Muscle of leg (tissue), 16 donors: ENCODE measurements around the gene AIF1. TPM values are rescaled to one million over a fixed set of nuclear protein-coding genes. Genes with fewer than 3 reads are reported as not detected.
A peak's percentile ranks its signal among the peaks of the same experiment; 100 is the strongest.

ENCODE experiments used
- DNase-seq: peaks from one replicate; pipeline ENCODE4 v3.0.0; 2013
- H3K27ac ChIP-seq: one replicate; pipeline ENCODE4 v1.5.1; 2013; ENCODE audit warnings: mild to moderate bottlenecking, low read length, control low read depth
- H3K27me3 ChIP-seq: one replicate; pipeline ENCODE4 v1.6.1; 2013; ENCODE audit warnings: low read length; ENCODE audit not compliant: control insufficient read depth, insufficient read depth
- H3K36me3 ChIP-seq: one replicate; pipeline ENCODE4 v1.6.1; 2013; ENCODE audit warnings: low read length; ENCODE audit not compliant: control insufficient read depth, insufficient read depth
- H3K4me1 ChIP-seq: one replicate; pipeline ENCODE4 v1.6.1; 2013; ENCODE audit warnings: low read length; ENCODE audit not compliant: control insufficient read depth, insufficient read depth
- H3K4me3 ChIP-seq: one replicate; pipeline ENCODE4 v1.5.1; 2013; ENCODE audit warnings: low read length, control low read depth
- H3K9me3 ChIP-seq: replicated peaks from 2 replicates; pipeline ENCODE4 v1.6.1; 2013; ENCODE audit warnings: low read depth, low read length; ENCODE audit not compliant: control insufficient read depth
- WGBS: methylation state at CpG from one replicate; pipeline ENCODE4 v1.1.5; 2013; ENCODE audit warnings: missing lambda C conversion rate; ENCODE audit not compliant: insufficient coverage; 5-methylcytosine and 5-hydroxymethylcytosine counted together
- long read RNA-seq, 11 donors: transcript quantifications; one replicate each; lab custom pipeline, GENCODE V29; 2026
- polyA plus RNA-seq, 8 donors: library from polyadenylated mRNA; unstranded; fragments of 120-200 nt; gene quantifications; one replicate each; pipeline versions ENCODE4 v1.2.1 to v1.2.3, GENCODE V29; 2013; ENCODE audit warnings: inconsistent platforms in 1 of 8, low replicate concordance in 1 of 8; ENCODE audit not compliant: insufficient read length in 8 of 8, insufficient read depth in 1 of 8
- total RNA-seq: library from RNA; stranded (reverse); fragments of 120-200 nt; gene quantifications from one replicate; pipeline ENCODE4 v1.2.4, GENCODE V29; 2013

Gene AIF1
- total RNA-seq (29.2 TPM), polyA plus RNA-seq (10 to 100 TPM; 18.7 to 29.5 (median 21.1) TPM)
- long read RNA-seq, donor 1, transcript AIF1-203 (6 exons, 711 nt), result major isoform, 7 of 12 reads
- long read RNA-seq, donor 1, partial matches to known transcripts, result 0 of 12 reads
- long read RNA-seq, donor 1, other reads (novel, unspliced or antisense), result 0 of 12 reads
- long read RNA-seq, donor 2, partial matches to known transcripts, result 0 of 4 reads
- long read RNA-seq, donor 2, other reads (novel, unspliced or antisense), result 0 of 4 reads
- long read RNA-seq, donor 3, transcript AIF1-203 (6 exons, 711 nt), result major isoform, 15 of 17 reads
- long read RNA-seq, donor 3, partial matches to known transcripts, result 0 of 17 reads
- long read RNA-seq, donor 3, other reads (novel, unspliced or antisense), result 0 of 17 reads
- long read RNA-seq, donor 4, transcript AIF1-201 (6 exons, 607 nt), result minor isoform, 5 of 23 reads
- long read RNA-seq, donor 4, transcript AIF1-203 (6 exons, 711 nt), result major isoform, 11 of 23 reads
- long read RNA-seq, donor 4, partial matches to known transcripts, result 5 of 23 reads
- long read RNA-seq, donor 4, other reads (novel, unspliced or antisense), result 0 of 23 reads
- long read RNA-seq, donor 5, transcript AIF1-203 (6 exons, 711 nt), result major isoform, 25 of 67 reads
- long read RNA-seq, donor 5, transcript AIF1-201 (6 exons, 607 nt), result minor isoform, 5 of 67 reads
- long read RNA-seq, donor 5, partial matches to known transcripts, result 33 of 67 reads
- long read RNA-seq, donor 5, other reads (novel, unspliced or antisense), result 0 of 67 reads
- long read RNA-seq, donor 6, transcript AIF1-201 (6 exons, 607 nt), result minor isoform, 5 of 53 reads
- long read RNA-seq, donor 6, transcript AIF1-203 (6 exons, 711 nt), result major isoform, 22 of 53 reads
- long read RNA-seq, donor 6, partial matches to known transcripts, result 23 of 53 reads
- long read RNA-seq, donor 6, other reads (novel, unspliced or antisense), result 0 of 53 reads
- long read RNA-seq, donor 7, transcript AIF1-203 (6 exons, 711 nt), result major isoform, 12 of 41 reads
- long read RNA-seq, donor 7, partial matches to known transcripts, result 26 of 41 reads
- long read RNA-seq, donor 7, other reads (novel, unspliced or antisense), result 0 of 41 reads
- long read RNA-seq, donor 8, transcript AIF1-203 (6 exons, 711 nt), result major isoform, 10 of 20 reads
- long read RNA-seq, donor 8, partial matches to known transcripts, result 5 of 20 reads
- long read RNA-seq, donor 8, other reads (novel, unspliced or antisense), result 0 of 20 reads
- long read RNA-seq, donor 9, transcript AIF1-203 (6 exons, 711 nt), result major isoform, 10 of 31 reads
- long read RNA-seq, donor 9, partial matches to known transcripts, result 19 of 31 reads
- long read RNA-seq, donor 9, other reads (novel, unspliced or antisense), result 0 of 31 reads
- long read RNA-seq, donor 10, transcript AIF1-203 (6 exons, 711 nt), result major isoform, 19 of 31 reads
- long read RNA-seq, donor 10, partial matches to known transcripts, result 9 of 31 reads
- long read RNA-seq, donor 10, other reads (novel, unspliced or antisense), result 0 of 31 reads
- long read RNA-seq, donor 11, transcript AIF1-203 (6 exons, 711 nt), result major isoform, 10 of 35 reads
- long read RNA-seq, donor 11, partial matches to known transcripts, result 19 of 35 reads
- long read RNA-seq, donor 11, other reads (novel, unspliced or antisense), result 0 of 35 reads

DNA sequence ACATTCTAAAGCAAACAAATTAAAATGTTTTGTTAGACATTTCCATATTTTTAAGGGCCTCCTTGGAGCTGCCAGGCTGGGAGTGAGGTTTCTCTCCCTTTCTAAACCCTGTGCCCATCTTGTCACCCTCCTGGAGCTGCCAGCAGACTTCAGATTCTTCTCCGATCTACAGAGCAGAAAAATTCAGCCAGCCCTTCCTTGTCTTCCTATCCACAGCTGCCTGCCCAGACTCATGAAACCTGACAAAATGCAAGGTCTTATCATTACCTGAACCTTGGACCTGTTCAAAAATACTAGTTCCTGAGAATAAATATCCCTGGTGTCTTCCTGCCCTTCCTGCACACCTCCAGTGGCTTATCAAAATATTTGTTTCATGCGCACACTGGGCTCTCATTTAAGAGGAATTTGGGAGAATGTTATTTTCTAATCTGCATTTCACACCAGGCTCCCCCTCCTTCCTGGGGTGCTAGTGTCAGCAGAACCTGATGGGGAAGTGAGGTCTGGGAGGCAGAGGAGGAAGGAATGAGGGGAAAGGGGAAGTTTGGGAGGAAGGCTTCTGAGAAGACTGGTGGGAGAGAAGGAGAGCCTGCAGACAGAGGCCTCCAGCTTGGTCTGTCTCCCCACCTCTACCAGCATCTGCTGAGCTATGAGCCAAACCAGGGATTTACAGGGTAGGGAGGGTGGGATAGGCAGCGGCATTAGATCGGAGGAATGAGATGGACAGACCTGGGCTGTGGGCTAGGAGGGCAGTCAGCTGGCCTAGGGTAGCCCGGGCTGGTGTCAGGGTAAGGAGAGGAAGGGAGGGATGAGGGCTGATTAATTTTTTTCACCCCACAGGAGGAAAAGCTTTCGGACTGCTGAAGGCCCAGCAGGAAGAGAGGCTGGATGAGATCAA is at the start of gene AIF1:
Gene AIF1 (plus strand): TSS at position 551 of the 895 bp plus-strand sequence. CDS start 96 bp downstream, at position 647.
- H3K27ac ChIP-seq, result no peak within 1 kb of the TSS
- 13% methylated on average over 3 of the region's 6 CpGs for WGBS

DNA sequence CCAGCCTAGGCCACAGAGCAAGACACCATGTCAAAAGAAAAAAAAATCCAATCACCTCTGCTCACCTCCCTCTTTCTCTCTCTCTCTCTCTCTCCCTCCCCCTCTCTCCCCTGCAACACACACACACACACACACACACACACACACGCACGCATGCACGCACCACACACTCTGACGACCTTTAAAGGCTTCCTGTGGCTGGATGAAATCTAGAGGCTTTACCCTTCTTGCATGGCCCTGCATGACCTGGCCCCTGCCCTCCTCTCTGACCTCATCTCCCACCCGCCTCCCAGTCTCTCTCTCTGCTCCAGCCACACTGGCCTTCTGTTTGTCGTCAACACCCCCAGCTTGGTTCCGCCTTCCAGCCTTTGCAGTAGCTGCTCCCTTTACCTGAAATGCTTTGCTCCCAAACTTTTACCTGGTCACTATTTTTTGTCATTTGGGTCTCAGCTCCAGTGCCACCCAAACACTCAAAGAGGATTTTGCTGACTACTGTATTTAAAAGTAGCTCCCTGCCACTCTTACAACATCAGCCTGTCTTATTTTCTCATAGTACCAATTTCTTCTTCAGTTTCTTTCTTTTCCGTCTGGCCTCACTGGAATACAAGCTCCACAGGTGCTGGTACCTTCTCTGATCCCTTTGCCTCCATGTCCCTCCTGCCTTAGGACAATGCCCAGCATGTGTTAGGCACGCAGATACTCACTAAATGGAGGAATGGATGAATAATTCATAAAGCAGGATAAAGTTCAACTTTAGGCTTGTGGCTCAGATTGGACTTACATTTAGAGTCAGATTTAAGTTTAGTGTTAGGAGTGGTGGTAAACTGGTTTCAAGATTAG is 47.3 kb upstream of the AIF1 start:
- Histone ChIP-seq H3K36me3 (no peaks in the 10 kb centered on the region), H3K9me3 (no peaks in the 10 kb centered on the region), H3K4me3 (no peak overlapping the region), H3K27ac (no peak overlapping the region), H3K27me3 (no peaks in the 10 kb centered on the region), H3K4me1 (no peaks in the 10 kb centered on the region)
- WGBS, result 35% methylated on average over 6 of the region's 9 CpGs
- no peak for DNase-seq

More for the DNA sequence above, at the start of gene AIF1:
- Histone ChIP-seq H3K27me3 (peaks cover 2% of the 10 kb centered on the region), H3K9me3 (no peaks in the 10 kb centered on the region), H3K4me3 (peak within 1 kb of the TSS; percentile 24), H3K4me1 (no peaks in the 10 kb centered on the region), H3K36me3 (peaks cover 3% of the 10 kb centered on the region)
- peak; percentile 66 for DNase-seq

DNA sequence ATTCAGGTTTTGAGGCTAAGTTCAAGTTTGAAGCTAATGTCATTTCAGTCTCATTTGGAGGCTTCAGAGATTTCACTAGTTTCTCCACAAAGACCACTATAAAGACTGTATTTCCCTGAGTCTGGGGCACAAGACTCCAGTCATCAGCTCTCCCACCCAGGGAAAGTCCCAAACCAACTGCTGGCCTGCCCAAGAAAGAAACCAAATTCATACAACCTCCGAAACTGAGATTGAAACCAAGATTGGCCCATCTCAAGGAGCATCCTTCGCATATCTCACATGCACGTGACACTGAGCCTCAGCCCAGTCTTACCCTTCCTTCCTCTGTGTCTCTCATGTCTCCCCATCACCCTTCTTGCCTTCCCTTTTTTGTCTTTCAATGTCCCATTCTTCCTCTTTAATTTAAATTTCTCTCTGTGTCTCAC is 46.5 kb upstream of the AIF1 start:
- no peak overlapping the region for H3K27ac ChIP-seq
- 69% methylated on average over 3 of the region's 3 CpGs for whole genome bisulfite sequencing
- no peak overlapping the region for H3K4me3 ChIP-seq

DNA sequence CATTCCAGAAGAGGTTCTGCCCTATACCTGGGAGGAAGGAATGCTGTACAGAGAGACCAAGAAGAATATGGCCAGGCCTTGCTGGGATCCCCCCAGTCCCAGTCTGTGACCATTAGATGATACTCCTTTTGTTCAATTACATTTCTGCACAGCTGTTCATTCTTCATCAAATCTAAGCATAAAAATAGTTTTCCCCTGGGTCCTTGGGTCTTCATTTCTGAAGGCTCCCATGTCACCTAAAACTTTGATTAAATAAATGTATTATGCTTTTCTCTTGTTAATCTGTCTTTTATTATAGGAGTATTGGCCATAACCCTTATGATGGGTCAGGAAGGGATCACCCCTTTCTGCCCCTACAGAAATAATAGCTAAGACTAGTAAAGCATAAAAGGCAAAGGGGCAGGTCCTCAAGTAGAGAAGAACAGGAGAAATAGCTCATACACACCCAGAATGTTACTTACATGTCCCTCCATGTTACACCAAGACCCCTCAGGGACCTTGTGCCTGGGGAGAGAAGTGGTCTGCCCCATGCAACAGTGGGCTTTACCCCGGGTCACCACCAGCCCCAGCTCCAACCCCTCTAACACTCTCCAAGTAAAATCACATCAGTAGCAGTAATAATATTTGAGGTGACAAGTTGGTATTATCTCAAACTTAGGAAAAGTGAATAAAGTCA is 45.0 kb upstream of the AIF1 start:
- Histone ChIP-seq H3K9me3 (no peaks in the 10 kb centered on the region), H3K27ac (no peak overlapping the region), H3K36me3 (no peaks in the 10 kb centered on the region), H3K4me1 (peaks cover under 1% of the 10 kb centered on the region), H3K4me3 (no peak overlapping the region), H3K27me3 (no peaks in the 10 kb centered on the region)
- no peak for DNase-seq
- no CpG with 5 or more reads among the region's 1 CpG for WGBS

More for the DNA sequence above, 46.5 kb upstream of the AIF1 start:
- peak; percentile 43 for DNase-seq
- Histone ChIP-seq H3K36me3 (no peaks in the 10 kb centered on the region), H3K4me1 (no peaks in the 10 kb centered on the region), H3K27me3 (no peaks in the 10 kb centered on the region), H3K9me3 (no peaks in the 10 kb centered on the region)

DNA sequence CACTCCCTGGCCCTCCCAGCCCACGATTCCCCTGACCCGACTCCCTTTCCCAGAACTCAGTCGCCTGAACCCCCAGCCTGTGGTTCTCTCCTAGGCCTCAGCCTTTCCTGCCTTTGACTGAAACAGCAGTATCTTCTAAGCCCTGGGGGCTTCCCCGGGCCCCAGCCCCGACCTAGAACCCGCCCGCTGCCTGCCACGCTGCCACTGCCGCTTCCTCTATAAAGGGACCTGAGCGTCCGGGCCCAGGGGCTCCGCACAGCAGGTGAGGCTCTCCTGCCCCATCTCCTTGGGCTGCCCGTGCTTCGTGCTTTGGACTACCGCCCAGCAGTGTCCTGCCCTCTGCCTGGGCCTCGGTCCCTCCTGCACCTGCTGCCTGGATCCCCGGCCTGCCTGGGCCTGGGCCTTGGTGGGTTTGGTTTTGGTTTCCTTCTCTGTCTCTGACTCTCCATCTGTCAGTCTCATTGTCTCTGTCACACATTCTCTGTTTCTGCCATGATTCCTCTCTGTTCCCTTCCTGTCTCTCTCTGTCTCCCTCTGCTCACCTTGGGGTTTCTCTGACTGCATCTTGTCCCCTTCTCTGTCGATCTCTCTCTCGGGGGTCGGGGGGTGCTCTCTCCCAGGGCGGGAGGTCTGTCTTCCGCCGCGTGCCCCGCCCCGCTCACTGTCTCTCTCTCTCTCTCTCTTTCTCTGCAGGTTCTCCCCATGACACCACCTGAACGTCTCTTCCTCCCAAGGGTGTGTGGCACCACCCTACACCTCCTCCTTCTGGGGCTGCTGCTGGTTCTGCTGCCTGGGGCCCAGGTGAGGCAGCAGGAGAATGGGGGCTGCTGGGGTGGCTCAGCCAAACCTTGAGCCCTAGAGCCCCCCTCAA is 42.8 kb upstream of the AIF1 start, which contains the start of gene LTA:
Gene LTA (plus strand): TSS at position 249 of the 871 bp plus-strand sequence. CDS start 454 bp downstream, at position 703.
- Histone ChIP-seq H3K4me3 (no peak within 1 kb of the TSS), H3K9me3 (no peaks in the 10 kb centered on the region), H3K4me1 (peaks cover 2% of the 10 kb centered on the region), H3K36me3 (no peaks in the 10 kb centered on the region), H3K27ac (no peak within 1 kb of the TSS), H3K27me3 (no peaks in the 10 kb centered on the region)
- WGBS, result 81% methylated on average over 19 of the region's 27 CpGs
- no peak for DNase-seq

DNA sequence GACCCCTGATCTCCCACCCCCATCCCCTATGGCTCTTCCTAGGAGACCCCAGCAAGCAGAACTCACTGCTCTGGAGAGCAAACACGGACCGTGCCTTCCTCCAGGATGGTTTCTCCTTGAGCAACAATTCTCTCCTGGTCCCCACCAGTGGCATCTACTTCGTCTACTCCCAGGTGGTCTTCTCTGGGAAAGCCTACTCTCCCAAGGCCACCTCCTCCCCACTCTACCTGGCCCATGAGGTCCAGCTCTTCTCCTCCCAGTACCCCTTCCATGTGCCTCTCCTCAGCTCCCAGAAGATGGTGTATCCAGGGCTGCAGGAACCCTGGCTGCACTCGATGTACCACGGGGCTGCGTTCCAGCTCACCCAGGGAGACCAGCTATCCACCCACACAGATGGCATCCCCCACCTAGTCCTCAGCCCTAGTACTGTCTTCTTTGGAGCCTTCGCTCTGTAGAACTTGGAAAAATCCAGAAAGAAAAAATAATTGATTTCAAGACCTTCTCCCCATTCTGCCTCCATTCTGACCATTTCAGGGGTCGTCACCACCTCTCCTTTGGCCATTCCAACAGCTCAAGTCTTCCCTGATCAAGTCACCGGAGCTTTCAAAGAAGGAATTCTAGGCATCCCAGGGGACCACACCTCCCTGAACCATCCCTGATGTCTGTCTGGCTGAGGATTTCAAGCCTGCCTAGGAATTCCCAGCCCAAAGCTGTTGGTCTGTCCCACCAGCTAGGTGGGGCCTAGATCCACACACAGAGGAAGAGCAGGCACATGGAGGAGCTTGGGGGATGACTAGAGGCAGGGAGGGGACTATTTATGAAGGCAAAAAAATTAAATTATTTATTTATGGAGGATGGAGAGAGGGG is 41.6 kb upstream of the AIF1 start:
- WGBS, result 83% methylated on average over 9 of the region's 9 CpGs
- peaks cover 3% of the 10 kb centered on the region for H3K27me3 ChIP-seq
- no peaks in the 10 kb centered on the region for H3K36me3 ChIP-seq
- no peak overlapping the region for H3K4me3 ChIP-seq
- no peak overlapping the region for H3K27ac ChIP-seq
- H3K4me1 ChIP-seq, result peaks cover 2% of the 10 kb centered on the region
- H3K9me3 ChIP-seq, result no peaks in the 10 kb centered on the region
- DNase-seq, result no peak
